IPS DF 4.7 (cell line): ENCODE results near the gene ACP3.
"Not testable (repeated sequence)": the region's sequence is repeated elsewhere in the genome, so short reads cannot be mapped to it uniquely, and the experiment has no call there.

Experiments
- DNase-seq: peaks from one replicate; pipeline ENCODE4 v3.0.0-alpha.2; 2013; ENCODE audit warnings: low spot score; ENCODE audit errors: extremely low read depth

Gene ACP3

GRCh38 chr3:132360717-132361116, 43.5 kb downstream of the ACP3 start:
- no peak for DNase-seq

- no peak for DNase-seq
Observed at GRCh38 chr3:132362329-132362728, 45.1 kb downstream of the ACP3 start.

GRCh38 chr3:132368515-132368914, 51.3 kb downstream of the ACP3 start:
- no peak for DNase-seq

GRCh38 chr3:132368962-132369361, 51.8 kb downstream of the ACP3 start:
- no peak for DNase-seq

GRCh38 chr3:132376945-132377354, 59.7 kb downstream of the ACP3 start:
- not testable (repeated sequence) for DNase-seq

- no peak for DNase-seq
Observed at GRCh38 chr3:132378048-132378762, 61.0 kb downstream of the ACP3 start.

- DNase-seq, result no peak
Observed at GRCh38 chr3:132378846-132379245, 61.6 kb downstream of the ACP3 start.

- no peak for DNase-seq
Observed at GRCh38 chr3:132380920-132381319, 63.7 kb downstream of the ACP3 start.

GRCh38 chr3:132381348-132381944, 64.2 kb downstream of the ACP3 start:
- no peak for DNase-seq

- DNase-seq, result no peak
Observed at GRCh38 chr3:132382267-132382666, 65.1 kb downstream of the ACP3 start.

- DNase-seq, result no peak
Observed at GRCh38 chr3:132382688-132383194, 65.5 kb downstream of the ACP3 start.

- no peak for DNase-seq
Observed at GRCh38 chr3:132386259-132386658, 69.1 kb downstream of the ACP3 start.

GRCh38 chr3:132392675-132393074, 75.5 kb downstream of the ACP3 start:
- not testable (repeated sequence) for DNase-seq

GRCh38 chr3:132394320-132394719, 77.1 kb downstream of the ACP3 start:
- no peak for DNase-seq

- no peak for DNase-seq
Observed at GRCh38 chr3:132395126-132395525, 77.9 kb downstream of the ACP3 start.

- DNase-seq, result no peak
Observed at GRCh38 chr3:132396255-132396654, 79.0 kb downstream of the ACP3 start.

GRCh38 chr3:132396776-132397175, 79.6 kb downstream of the ACP3 start:
- not testable (repeated sequence) for DNase-seq

- DNase-seq, result no peak
Observed at GRCh38 chr3:132399054-132399929, 82.1 kb downstream of the ACP3 start.

GRCh38 chr3:132401255-132401654, 84.0 kb downstream of the ACP3 start:
- DNase-seq, result no peak

GRCh38 chr3:132404276-132404675, 87.1 kb downstream of the ACP3 start:
- no peak for DNase-seq

- no peak for DNase-seq
Observed at GRCh38 chr3:132405188-132405587, 88.0 kb downstream of the ACP3 start.
